ENCODE results near the gene MS4A4A.

- TF ChIP-seq CTCF (IDR thresholded peaks at IDR 0.05) = no peak
- no peak for TF ChIP-seq POLR2A (IDR thresholded peaks at IDR 0.05)
Observed at GRCh38 chr11:60310407-60310998, 30.0 kb downstream of the MS4A4A start.

Data from testis (tissue), 2 donors.